Measurements from ENCODE around the gene ZNF683.
A peak's percentile ranks its signal among the peaks of the same experiment; 100 is the strongest.

ZNF683 gene

DNA sequence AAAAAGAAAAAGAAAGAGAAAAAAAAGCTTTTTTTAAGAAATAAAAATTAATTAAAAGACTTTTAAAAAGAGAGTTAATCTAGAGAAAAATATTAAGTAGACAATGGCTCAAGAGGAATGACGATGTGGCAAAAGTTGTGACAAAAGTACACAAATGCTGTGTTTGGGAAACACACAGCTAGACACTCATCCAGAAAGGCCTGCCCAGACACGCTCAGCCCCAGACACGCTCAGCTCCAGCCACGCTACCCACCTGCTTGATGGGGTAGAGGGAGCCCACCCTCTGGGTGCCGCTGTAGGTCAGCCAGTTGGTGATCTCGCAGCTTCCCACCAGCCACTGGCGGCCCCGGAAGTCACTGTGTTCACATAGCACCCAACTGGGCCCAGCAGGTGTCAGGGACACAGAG, 44.6 kb downstream of the ZNF683 start:
- no peak overlapping the region for H3K27ac ChIP-seq (ENCODE audit: low read depth, low read length)
- no peak overlapping the region for H3K9ac ChIP-seq (ENCODE audit: low read depth in 1 of 2, low read length in 2 of 2)
- peaks cover 0 to 5% of the 10 kb centered on the region in 2 donors for H3K36me3 ChIP-seq (ENCODE audit: control insufficient read depth in 1 of 2, insufficient read depth in 2 of 2, low read length in 2 of 2)
- H3K9me3 ChIP-seq (ENCODE audit: control insufficient read depth in 1 of 2, low read length in 2 of 2): no peaks in the 10 kb centered on the region
- no peaks in the 10 kb centered on the region for H3K27me3 ChIP-seq (ENCODE audit: control insufficient read depth in 1 of 2, insufficient read depth in 2 of 2, low read length in 2 of 2)
- no peaks in the 10 kb centered on the region for H3K4me1 ChIP-seq (ENCODE audit: control insufficient read depth in 1 of 2, insufficient read depth in 2 of 2, low read length in 2 of 2)
- no peak overlapping the region for H3K4me3 ChIP-seq (ENCODE audit: low read depth in 1 of 2, low read length in 2 of 2)

DNA sequence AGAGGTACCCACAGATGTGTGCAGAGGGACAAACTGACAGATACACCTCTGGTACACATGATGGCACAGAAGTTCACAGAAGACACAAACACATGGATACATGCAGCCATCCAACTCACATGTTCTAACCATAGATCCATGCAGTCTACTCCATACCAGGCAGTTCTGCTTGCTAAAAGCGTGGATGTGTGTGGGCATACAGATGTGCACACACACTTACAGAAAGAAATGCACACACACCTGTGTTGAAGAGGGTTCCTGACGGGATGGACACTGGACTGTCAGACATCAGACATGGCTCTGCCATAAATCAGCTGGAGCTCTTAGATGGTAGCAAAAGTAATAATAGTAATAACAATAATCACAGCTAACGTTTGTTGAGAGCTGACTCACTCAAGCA, 48.0 kb downstream of the ZNF683 start:
- peaks cover 0 to 4% of the 10 kb centered on the region in 2 donors for H3K27me3 ChIP-seq (ENCODE audit: control insufficient read depth in 1 of 2, insufficient read depth in 2 of 2, low read length in 2 of 2)
- no peak overlapping the region for H3K9ac ChIP-seq (ENCODE audit: low read depth in 1 of 2, low read length in 2 of 2)
- H3K4me1 ChIP-seq (ENCODE audit: control insufficient read depth in 1 of 2, insufficient read depth in 2 of 2, low read length in 2 of 2): peaks cover 5 to 15% of the 10 kb centered on the region in 2 donors
- H3K9me3 ChIP-seq (ENCODE audit: control insufficient read depth in 1 of 2, low read length in 2 of 2): no peaks in the 10 kb centered on the region
- H3K36me3 ChIP-seq (ENCODE audit: control insufficient read depth in 1 of 2, insufficient read depth in 2 of 2, low read length in 2 of 2): no peaks in the 10 kb centered on the region
- no peak overlapping the region for H3K4me3 ChIP-seq (ENCODE audit: low read depth in 1 of 2, low read length in 2 of 2)
- no peak overlapping the region for H3K27ac ChIP-seq (ENCODE audit: low read depth, low read length)

- H3K27me3 ChIP-seq (ENCODE audit: control insufficient read depth in 1 of 2, insufficient read depth in 2 of 2, low read length in 2 of 2): peaks cover 0 to 4% of the 10 kb centered on the region in 2 donors
- no peak overlapping the region for H3K9ac ChIP-seq (ENCODE audit: low read depth in 1 of 2, low read length in 2 of 2)
- no peak overlapping the region for H3K4me3 ChIP-seq (ENCODE audit: low read depth in 1 of 2, low read length in 2 of 2)
- H3K36me3 ChIP-seq (ENCODE audit: control insufficient read depth in 1 of 2, insufficient read depth in 2 of 2, low read length in 2 of 2): no peaks in the 10 kb centered on the region
- H3K4me1 ChIP-seq (ENCODE audit: control insufficient read depth in 1 of 2, insufficient read depth in 2 of 2, low read length in 2 of 2): peaks cover 5 to 18% of the 10 kb centered on the region in 2 donors
- H3K9me3 ChIP-seq (ENCODE audit: control insufficient read depth in 1 of 2, low read length in 2 of 2): no peaks in the 10 kb centered on the region
- no peak overlapping the region for H3K27ac ChIP-seq (ENCODE audit: low read depth, low read length)
These were observed 49.2 kb downstream of the ZNF683 start for GRCh38 chr1:26323382-26323781.

GRCh38 chr1:26322042-26322331, 50.6 kb downstream of the ZNF683 start:
- no peaks in the 10 kb centered on the region for H3K9me3 ChIP-seq (ENCODE audit: control insufficient read depth in 1 of 2, low read length in 2 of 2)
- no peak overlapping the region for H3K27ac ChIP-seq (ENCODE audit: low read depth, low read length)
- H3K4me1 ChIP-seq (ENCODE audit: control insufficient read depth in 1 of 2, insufficient read depth in 2 of 2, low read length in 2 of 2): peaks cover 5 to 19% of the 10 kb centered on the region in 2 donors
- H3K9ac ChIP-seq (ENCODE audit: low read depth in 1 of 2, low read length in 2 of 2): peak overlapping the region in 1 of 2 donors; percentile 28
- H3K4me3 ChIP-seq (ENCODE audit: low read depth in 1 of 2, low read length in 2 of 2): no peak overlapping the region
- peaks cover 0 to 4% of the 10 kb centered on the region in 2 donors for H3K27me3 ChIP-seq (ENCODE audit: control insufficient read depth in 1 of 2, insufficient read depth in 2 of 2, low read length in 2 of 2)
- H3K36me3 ChIP-seq (ENCODE audit: control insufficient read depth in 1 of 2, insufficient read depth in 2 of 2, low read length in 2 of 2): no peaks in the 10 kb centered on the region

DNA sequence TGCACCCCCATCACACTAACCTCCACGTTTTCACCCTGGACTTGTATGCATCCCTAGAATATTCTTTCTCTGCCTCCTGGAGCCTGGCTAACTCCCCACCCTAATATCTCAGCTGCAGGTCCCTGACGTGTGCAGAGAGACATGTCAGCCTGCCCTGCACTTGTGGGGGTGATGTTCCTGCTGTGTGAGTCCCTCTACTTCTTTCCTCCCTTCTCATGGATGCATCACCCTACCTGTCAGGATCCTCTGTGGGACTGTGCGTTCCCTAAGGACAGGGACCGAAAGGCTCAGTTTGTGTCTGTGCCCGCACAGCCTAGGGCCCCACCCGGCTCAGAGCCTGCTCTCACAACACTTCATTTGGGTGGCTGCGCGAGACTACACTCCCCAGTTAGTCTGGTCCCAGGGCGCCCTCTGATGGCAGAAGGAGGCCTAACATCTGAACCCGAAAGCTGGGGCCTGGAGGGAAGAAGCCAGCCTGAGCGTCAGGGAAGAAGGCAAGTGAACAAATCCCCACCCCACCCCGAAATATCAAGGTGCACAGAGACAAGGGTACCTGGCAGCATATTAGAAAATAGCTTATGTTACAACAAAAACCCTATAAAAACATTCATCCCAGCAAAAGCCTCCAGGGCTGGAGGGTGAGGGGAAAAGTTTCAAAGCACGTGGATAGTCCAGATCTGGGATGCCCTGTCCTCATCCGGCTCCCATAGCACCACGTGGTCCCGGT, 51.1 kb downstream of the ZNF683 start:
- H3K9ac ChIP-seq (ENCODE audit: low read depth in 1 of 2, low read length in 2 of 2): peak overlapping the region; percentile 28 to 60
- H3K27me3 ChIP-seq (ENCODE audit: control insufficient read depth in 1 of 2, insufficient read depth in 2 of 2, low read length in 2 of 2): peaks cover 0 to 4% of the 10 kb centered on the region in 2 donors
- no peaks in the 10 kb centered on the region for H3K9me3 ChIP-seq (ENCODE audit: control insufficient read depth in 1 of 2, low read length in 2 of 2)
- H3K36me3 ChIP-seq (ENCODE audit: control insufficient read depth in 1 of 2, insufficient read depth in 2 of 2, low read length in 2 of 2): no peaks in the 10 kb centered on the region
- H3K4me1 ChIP-seq (ENCODE audit: control insufficient read depth in 1 of 2, insufficient read depth in 2 of 2, low read length in 2 of 2): peaks cover 5 to 19% of the 10 kb centered on the region in 2 donors
- H3K4me3 ChIP-seq (ENCODE audit: low read depth in 1 of 2, low read length in 2 of 2): peak overlapping the region in 1 of 2 donors; percentile 22
- no peak overlapping the region for H3K27ac ChIP-seq (ENCODE audit: low read depth, low read length)

DNA sequence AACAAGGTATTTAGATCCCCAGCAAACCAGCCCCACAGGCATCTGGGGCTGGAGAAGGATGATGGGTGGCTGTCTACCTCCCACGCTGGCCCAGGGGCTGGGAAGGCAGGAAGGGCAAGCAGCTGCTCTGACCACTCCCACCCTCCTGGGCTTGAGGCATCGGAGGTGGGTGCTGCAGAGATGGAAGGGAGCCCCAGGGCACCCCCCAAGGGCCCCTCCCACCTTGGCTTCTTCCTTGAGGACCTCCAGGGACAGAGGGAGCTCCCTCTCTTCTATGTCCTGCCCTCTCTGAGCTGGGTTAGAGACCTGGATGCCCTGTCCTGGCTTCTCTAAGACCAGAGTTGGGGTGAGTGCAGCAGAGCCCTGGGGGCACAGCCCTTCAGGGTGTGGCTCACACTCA, 51.7 kb downstream of the ZNF683 start:
- Histone ChIP-seq H3K4me3 (ENCODE audit: low read depth in 1 of 2, low read length in 2 of 2) (no peak overlapping the region), H3K9me3 (ENCODE audit: control insufficient read depth in 1 of 2, low read length in 2 of 2) (no peaks in the 10 kb centered on the region), H3K27me3 (ENCODE audit: control insufficient read depth in 1 of 2, insufficient read depth in 2 of 2, low read length in 2 of 2) (peaks cover 0 to 4% of the 10 kb centered on the region in 2 donors), H3K4me1 (ENCODE audit: control insufficient read depth in 1 of 2, insufficient read depth in 2 of 2, low read length in 2 of 2) (peaks cover 8 to 19% of the 10 kb centered on the region in 2 donors), H3K9ac (ENCODE audit: low read depth in 1 of 2, low read length in 2 of 2) (peak overlapping the region in 1 of 2 donors; percentile 28), H3K36me3 (ENCODE audit: control insufficient read depth in 1 of 2, insufficient read depth in 2 of 2, low read length in 2 of 2) (no peaks in the 10 kb centered on the region), H3K27ac (ENCODE audit: low read depth, low read length) (no peak overlapping the region)

GRCh38 chr1:26318338-26319064, 54.0 kb downstream of the ZNF683 start:
- Histone ChIP-seq H3K9me3 (ENCODE audit: control insufficient read depth in 1 of 2, low read length in 2 of 2) (no peaks in the 10 kb centered on the region), H3K27me3 (ENCODE audit: control insufficient read depth in 1 of 2, insufficient read depth in 2 of 2, low read length in 2 of 2) (peaks cover 0 to 4% of the 10 kb centered on the region in 2 donors), H3K36me3 (ENCODE audit: control insufficient read depth in 1 of 2, insufficient read depth in 2 of 2, low read length in 2 of 2) (no peaks in the 10 kb centered on the region), H3K9ac (ENCODE audit: low read depth in 1 of 2, low read length in 2 of 2) (peak overlapping the region; percentile 40 to 47), H3K4me3 (ENCODE audit: low read depth in 1 of 2, low read length in 2 of 2) (peak overlapping the region; percentile 49 to 56), H3K4me1 (ENCODE audit: control insufficient read depth in 1 of 2, insufficient read depth in 2 of 2, low read length in 2 of 2) (peaks cover 8 to 23% of the 10 kb centered on the region in 2 donors), H3K27ac (ENCODE audit: low read depth, low read length) (no peak overlapping the region)

GRCh38 chr1:26317612-26318337, 54.8 kb downstream of the ZNF683 start, which contains the start of gene CD52:
Gene CD52, plus strand, starts transcription at chr1:26317958. Its CDS starts 60 bp downstream, at chr1:26318018.
- Histone ChIP-seq H3K27ac (ENCODE audit: low read depth, low read length) (no peak within 1 kb of the TSS), H3K4me3 (ENCODE audit: low read depth in 1 of 2, low read length in 2 of 2) (peak within 1 kb of the TSS; percentile 49 to 56), H3K36me3 (ENCODE audit: control insufficient read depth in 1 of 2, insufficient read depth in 2 of 2, low read length in 2 of 2) (no peaks in the 10 kb centered on the region), H3K9ac (ENCODE audit: low read depth in 1 of 2, low read length in 2 of 2) (peak within 1 kb of the TSS; percentile 40 to 47), H3K4me1 (ENCODE audit: control insufficient read depth in 1 of 2, insufficient read depth in 2 of 2, low read length in 2 of 2) (peaks cover 8 to 23% of the 10 kb centered on the region in 2 donors), H3K9me3 (ENCODE audit: control insufficient read depth in 1 of 2, low read length in 2 of 2) (no peaks in the 10 kb centered on the region), H3K27me3 (ENCODE audit: control insufficient read depth in 1 of 2, insufficient read depth in 2 of 2, low read length in 2 of 2) (peaks cover 0 to 4% of the 10 kb centered on the region in 2 donors)

DNA sequence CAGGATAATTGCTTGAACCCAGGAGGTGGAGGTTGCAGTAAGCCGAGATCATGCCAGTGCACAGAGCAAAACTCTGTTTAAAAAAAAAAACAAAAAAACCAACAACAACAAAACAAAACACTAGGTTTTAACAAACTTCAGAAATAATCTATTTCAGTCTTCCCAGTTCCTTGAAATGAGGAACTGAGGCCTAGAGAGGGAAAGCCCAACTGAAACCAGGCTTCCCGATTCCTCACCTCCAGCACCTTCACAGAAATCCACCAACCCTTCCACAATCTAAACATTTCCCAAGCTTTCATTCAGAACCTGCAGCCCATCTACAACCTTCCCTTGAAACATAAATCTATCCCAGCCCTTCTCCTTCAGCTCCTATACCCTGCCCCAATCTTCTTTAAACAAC, 55.4 kb downstream of the ZNF683 start:
- H3K9me3 ChIP-seq (ENCODE audit: control insufficient read depth in 1 of 2, low read length in 2 of 2): no peaks in the 10 kb centered on the region
- peaks cover 8 to 23% of the 10 kb centered on the region in 2 donors for H3K4me1 ChIP-seq (ENCODE audit: control insufficient read depth in 1 of 2, insufficient read depth in 2 of 2, low read length in 2 of 2)
- no peak overlapping the region for H3K4me3 ChIP-seq (ENCODE audit: low read depth in 1 of 2, low read length in 2 of 2)
- peaks cover 0 to 4% of the 10 kb centered on the region in 2 donors for H3K27me3 ChIP-seq (ENCODE audit: control insufficient read depth in 1 of 2, insufficient read depth in 2 of 2, low read length in 2 of 2)
- no peaks in the 10 kb centered on the region for H3K36me3 ChIP-seq (ENCODE audit: control insufficient read depth in 1 of 2, insufficient read depth in 2 of 2, low read length in 2 of 2)
- H3K9ac ChIP-seq (ENCODE audit: low read depth in 1 of 2, low read length in 2 of 2): no peak overlapping the region
- H3K27ac ChIP-seq (ENCODE audit: low read depth, low read length): no peak overlapping the region

Data from duodenal mucosa (tissue), 2 donors.